H1 (cell line): ENCODE measurements around the gene C9orf50. TPM values are rescaled to one million over a fixed set of nuclear protein-coding genes. Genes with fewer than 3 reads are reported as not detected.

ENCODE experiments used
- ZNF274 ChIP-seq: IDR thresholded peaks from 2 replicates; pipeline ENCODE4 v1.7.0; 2012; ENCODE audit warnings: low read length, borderline replicate concordance; ENCODE audit errors: extremely low read depth
- polyA plus RNA-seq, 7 experiments: library from polyadenylated mRNA; depleted of rRNA in 3 of 7; stranded (reverse) in 5 of 7; unstranded in 2 of 7; fragments of >200 nt in 5 of 7; fragments of 200-250 nt in 2 of 7; gene quantifications; 1 replicate in 5 of 7; 2 replicates in 1 of 7; 4 replicates in 1 of 7; pipeline versions ENCODE4 v1.2.1 to v1.2.3, GENCODE V29; 2011 to 2013; ENCODE audit warnings: missing spikeins in 2 of 7, mixed read lengths in 2 of 7
- total RNA-seq: library from RNA; stranded (reverse); fragmentation: NEBNext Ultra II Directional; extraction: Animal tissue kit (Norgen Biotek cat#: 25700); gene quantifications from 2 replicates; pipeline ENCODE4 v1.2.1, GENCODE V29; 2021

The C9orf50 gene
- total and polyA plus RNA-seq, 2 of the 8 experiments (the other 6 are each of a cell fraction or from before 2014, with no cell fraction given): not detected

DNA sequence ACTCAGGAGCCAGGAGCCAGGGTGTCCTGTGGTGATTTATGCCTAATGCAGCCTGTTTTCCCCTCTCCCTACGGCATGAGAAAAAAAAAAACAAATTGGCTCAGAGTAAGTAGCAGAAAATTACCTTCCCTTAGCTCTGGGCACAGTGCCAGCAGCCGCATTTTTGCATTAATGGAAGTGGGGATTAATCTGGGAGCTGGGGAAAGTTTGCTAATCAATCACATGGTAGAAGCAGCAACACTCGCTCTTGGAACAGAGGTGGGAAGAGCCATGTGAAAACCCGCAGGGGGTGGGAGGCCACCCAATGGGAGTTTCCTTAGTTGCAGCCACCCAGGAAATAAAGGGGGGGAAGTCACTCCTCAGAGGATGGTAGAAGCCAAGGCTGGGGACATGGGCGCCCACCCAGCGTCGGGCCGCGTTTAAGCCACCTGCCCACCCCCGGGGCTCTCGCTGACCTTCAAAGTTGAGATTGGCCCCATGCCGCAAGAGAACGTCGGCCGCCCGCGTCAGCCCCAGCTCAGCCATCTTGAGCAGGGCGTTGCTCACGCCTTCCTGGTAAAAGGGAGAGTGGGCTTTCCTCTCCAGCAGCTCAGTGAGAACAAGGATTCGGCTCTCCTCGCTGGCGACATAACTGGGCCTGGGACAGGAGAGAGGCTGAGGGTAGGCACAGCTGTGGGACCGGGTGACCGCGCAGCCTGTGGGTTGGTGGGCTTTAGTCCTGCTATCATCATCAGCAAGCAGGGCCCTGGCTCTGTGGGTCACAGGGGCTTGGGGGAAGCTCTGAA lies 19.4 kb upstream of the C9orf50 start (continued):
- no peak for TF ChIP-seq ZNF274
